ENCODE measurements around the gene ALDH3B2.

Gene ALDH3B2

GRCh38 chr11:67613960-67614715 is 60.3 kb downstream of the ALDH3B2 start:
- peak; percentile 54 for DNase-seq (ENCODE audit: low read depth, low spot score)

- DNase-seq (ENCODE audit: low read depth, low spot score) = no peak
These were observed 61.0 kb downstream of the ALDH3B2 start for GRCh38 chr11:67613313-67613959.

GRCh38 chr11:67612751-67613150 is 61.7 kb downstream of the ALDH3B2 start:
- no peak for DNase-seq (ENCODE audit: low read depth, low spot score)

Data from activated naive CD8-positive, alpha-beta T cell treated with anti-CD3 and anti-CD28 coated beads, Interleukin-2, amount 50 U/mL, for 16 hours (primary cell).